ENCODE measurements around the gene RASA4B.

The RASA4B gene

DNA sequence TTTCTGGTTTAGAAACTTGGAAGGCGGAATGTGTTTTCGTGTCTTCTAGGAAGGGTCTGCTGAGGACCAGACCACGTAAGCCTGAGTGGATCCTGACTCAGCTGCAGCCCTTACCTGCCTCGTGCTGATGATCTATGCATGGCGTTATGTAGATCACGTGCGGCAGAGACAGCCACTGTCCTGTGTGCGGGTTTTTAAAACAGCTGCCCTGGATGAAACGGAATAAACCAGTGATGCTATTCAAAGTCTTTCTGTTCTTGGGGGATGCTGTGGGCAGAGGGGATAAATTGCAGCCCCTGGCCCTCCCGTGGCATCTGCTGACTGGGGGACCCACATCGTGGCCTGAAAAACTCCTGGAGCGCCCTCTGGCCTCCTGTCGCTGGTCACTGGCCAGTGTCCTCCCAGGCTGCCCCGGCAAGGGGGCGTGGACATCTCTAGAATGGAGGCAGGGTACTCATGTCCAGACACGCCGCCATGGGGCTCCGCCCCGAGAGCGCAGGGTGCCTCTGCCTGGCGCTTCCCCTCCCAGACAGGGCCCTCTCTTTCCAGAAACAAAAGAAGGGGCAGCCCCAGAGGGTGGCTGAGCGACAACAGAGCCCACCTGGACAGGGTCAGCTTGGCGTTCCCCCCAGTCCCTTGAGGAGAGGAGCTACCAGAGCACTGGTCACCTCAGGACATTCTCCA is 66.1 kb downstream of the RASA4B start:
- peak; percentile 7 for DNase-seq

DNA sequence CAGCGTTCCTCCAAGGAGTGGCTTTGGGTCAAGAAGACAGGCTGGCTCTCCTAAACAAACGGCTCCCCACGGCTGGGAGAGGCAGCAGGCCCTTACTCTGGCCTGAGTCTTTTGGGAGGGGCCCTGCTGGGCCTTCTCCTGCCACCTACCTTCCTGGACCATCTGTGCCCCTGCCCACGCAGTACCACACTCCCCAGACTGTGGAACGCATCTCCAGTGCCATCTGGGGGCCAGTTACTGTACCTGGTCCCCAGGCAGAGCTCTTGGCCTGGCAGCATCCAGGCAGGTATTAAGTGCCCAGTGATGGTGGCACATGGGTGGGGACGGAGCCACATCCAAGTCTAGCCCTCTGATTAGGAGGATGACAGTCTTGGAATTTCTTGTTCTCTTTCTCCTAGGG is 67.3 kb downstream of the RASA4B start:
- DNase-seq, result no peak

DNA sequence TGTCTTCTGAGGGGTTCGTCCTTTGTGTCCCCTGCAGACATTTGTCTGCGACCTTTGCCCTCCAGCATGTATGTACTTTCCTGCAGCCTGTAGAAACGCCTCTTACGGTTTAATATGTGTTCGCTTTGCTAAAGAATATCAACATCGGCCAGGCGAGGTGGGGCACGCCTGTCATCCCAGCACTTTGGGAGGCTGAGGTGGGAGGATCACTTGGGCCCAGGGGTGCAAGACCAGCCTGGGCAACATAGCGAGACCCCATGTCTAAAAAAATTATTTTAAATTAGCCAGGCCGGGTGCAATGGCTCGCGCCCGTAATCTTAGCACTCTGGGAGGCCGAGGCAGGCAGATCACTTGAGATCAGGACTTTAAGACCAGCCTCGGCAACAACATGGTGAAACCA is 68.4 kb downstream of the RASA4B start:
- DNase-seq, result no peak

GRCh38 chr7:102447311-102447710 is 70.3 kb downstream of the RASA4B start:
- DNase-seq, result no peak

DNA sequence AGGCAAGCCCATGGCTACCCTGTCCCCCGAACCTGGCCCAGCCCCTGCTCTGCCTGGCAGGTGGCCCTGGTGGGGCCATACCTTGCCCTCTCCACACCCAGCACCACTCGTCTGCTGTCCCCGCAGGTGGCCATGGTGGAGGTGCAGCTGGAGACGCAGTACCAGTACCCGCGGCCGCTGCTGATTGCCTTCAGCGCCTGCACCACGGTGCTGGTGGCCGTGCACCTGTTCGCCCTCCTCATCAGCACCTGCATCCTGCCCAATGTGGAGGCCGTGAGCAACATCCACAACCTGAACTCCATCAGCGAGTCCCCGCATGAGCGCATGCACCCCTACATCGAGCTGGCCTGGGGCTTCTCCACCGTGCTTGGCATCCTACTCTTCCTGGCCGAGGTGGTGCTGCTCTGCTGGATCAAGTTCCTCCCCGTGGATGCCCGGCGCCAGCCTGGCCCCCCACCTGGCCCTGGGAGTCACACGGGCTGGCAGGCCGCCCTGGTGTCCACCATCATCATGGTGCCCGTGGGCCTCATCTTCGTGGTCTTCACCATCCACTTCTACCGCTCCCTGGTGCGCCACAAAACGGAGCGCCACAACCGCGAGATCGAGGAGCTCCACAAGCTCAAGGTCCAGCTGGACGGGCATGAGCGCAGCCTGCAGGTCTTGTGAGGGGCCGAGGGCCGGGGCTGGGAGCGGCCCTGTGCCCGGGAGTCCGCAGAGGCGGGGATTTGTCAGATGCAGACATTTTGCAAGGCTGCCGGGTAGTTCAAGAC is 71.0 kb downstream of the RASA4B start:
- DNase-seq, result no peak

DNA sequence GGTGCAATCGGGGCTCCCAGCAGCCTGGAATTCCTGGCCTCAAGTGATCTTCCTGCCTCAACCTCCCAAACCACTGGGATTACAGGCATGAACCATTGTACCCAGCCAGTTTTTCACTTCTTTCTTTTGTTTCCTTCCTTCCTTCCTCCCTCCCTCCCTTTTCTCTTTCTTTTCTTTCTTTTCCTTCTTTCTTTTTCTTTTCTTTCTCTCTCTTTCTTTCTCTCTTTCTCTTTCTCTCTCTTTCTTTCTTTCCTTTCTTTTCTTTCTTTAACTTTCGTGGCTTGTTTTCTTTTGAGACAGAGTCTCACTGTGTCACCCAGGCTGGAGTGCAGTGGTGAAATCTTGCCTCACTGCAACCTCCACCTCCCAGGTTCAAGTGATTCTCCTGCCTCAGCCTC is 71.9 kb downstream of the RASA4B start:
- DNase-seq, result no peak

DNA sequence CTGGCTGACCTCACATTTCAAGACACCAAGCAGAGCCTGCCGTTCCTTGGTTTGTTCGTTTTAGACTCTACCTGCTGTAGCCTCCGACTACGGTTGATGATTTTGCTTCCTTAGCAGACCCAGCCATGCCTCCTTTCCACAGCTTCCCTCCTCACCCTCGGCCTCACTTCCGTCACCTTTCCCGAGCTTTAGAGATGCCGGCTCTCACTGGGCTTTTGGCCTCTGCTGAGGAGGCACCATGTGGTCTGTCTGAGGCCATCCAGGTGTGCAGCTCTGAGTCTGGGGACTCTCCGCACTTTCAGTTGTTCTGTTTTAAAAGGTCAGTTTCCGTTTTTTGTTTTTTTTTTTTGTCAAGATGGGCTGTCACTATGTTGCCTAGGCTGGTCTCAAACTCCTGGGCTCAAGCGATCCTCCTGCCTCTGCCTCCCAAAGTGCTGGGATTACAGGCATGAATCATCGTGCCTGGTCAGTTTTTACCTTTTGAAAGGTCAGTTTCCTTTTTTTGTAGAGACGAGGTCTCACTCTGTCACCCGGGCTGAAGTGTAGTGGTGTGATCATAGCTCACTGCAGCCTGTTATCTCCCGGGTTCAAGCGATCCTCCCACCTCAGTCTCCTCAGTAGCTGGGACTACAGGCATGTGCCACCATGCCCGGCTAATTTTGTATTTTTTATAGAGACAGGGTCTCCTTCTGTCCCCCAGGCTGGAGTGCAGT is 72.5 kb downstream of the RASA4B start:
- no peak for DNase-seq

DNA sequence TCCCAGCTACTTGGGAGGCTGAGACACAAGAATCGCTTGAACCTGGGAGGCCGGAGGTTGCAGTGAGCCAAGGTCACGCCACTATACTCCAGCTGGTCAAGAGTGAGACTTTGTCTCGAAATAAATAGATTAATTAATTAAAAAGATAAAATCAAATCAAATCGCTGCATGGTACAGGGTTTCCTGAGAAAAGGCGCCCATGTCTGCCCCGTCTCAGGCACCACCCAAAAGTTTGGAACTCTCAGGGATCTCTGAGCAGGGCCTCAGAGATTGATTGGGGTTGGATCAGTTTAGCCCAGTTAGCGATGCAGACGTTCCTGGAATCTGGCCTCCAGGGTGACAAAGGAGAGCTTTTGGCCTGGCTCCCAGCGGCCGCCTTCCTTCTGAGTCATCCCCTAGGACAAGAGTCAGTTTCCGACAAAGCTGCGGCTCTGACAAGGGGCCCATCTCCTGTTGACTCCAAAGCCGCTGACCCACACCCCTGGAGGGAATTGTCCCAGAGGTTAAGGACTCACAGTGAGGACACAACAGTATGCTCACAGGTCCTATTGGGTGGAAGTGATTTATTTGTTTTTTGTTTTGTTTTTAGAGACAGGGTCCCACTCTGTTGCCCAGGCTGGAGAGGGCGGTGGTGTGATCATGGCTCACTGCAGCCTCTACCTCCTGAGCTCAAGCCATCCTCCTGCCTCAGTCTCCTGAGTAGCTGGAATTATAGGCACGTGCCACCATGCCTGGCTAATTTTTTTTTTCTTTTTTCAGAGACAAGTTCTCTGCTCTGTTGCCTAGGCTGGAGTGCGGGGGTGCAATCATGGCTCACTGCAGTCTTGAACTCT is 77.4 kb downstream of the RASA4B start:
- no peak for DNase-seq

DNA sequence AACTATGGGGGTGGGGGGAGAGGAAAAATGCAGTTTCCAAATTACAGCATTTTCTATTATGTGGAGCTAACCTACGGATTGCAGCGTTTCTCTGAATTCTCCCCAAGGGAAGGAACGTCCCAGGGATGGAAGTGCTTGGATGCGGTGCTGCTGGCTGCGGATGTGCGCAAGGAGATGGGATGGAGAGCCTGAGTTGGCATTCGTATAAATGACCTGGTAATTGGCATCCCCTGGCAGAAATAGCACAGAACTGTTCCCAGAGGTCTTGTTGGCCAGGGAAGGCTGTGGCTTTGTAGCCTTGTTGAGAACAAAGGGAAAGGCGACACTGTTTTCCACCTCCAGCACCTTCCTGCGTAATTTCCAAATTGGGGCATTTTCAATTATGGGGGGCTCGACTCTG is 81.5 kb downstream of the RASA4B start:
- DNase-seq, result no peak

GRCh38 chr7:102434039-102434486 is 83.5 kb downstream of the RASA4B start:
- no peak for DNase-seq

DNA sequence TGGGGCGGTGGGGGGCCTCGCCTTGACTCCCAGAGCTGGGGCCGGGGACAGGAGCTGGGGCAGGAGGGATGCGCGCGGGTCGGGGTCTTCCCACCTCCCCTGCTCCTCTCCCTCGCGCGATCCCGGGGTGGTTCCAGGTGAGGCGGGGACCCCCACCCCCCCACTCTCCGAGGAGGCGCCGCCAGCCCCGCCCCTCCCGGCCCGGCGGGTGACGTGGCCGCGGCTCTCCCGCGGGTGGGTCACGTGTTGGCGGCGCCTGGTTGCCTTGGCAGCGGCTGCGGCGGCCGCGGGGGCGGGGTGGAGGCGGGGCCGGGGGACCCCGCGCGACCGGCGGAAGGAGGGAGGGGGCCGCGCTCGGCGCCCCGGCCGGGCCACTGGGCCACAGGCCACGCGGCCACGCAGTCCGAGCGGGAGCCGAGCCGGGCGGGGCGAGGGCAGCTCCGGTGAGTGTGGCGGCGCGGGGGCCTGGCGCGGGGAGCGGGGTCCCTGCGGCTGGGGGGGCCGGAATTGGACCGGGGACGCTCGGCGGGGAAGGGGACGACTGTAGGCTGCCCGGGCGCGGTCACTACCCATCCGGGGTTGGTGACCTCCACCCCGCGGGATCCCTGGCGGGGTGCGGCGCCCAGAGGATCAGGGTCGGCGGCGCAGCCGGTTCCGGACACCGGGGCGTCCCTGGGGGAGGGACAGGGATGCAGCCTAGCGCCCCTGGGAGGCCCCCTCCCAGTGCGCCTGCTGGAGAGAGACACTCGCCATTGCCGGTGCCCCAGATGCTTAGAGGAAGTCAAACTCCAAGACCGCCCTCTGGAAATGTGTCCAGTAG is 84.1 kb downstream of the RASA4B start, which contains the start of gene ORAI2:
Gene ORAI2, plus strand, starts transcription at position 357 of the 820 bp plus-strand sequence. CDS start 5,382 bp downstream, outside the sequence.
- peak; percentile 64 for DNase-seq
